RWPE1 (cell line): ENCODE measurements around the gene NNAT.

ENCODE experiments used
- CTCF ChIA-PET: fragments of 350-600 bp; sonication (Branson Sonifier 250); formaldehyde crosslinking; extraction: SDS; loops from one replicate; lab custom pipeline; 2021; lab: Yijun Ruan, JAX
- POLR2A ChIA-PET: fragments of 400-600 bp; formaldehyde crosslinking; extraction: SDS; loops from one replicate; lab custom pipeline; 2020; ENCODE audit warnings: antibody characterized with exemption; ENCODE audit not compliant: low non-redundant PET; lab: Yijun Ruan, JAX
- DNase-seq: peaks from one replicate; pipeline ENCODE4 v3.0.0; 2012; ENCODE audit warnings: low spot score
- H3K27ac ChIP-seq: fragments of 450-650 bp; 2 replicates; pipeline ENCODE4 v1.5.1; 2017
- CTCF ChIP-seq: fragments of 450-650 bp; conservative IDR thresholded peaks from 2 replicates; pipeline ENCODE4 v1.5.1; 2017; ENCODE audit warnings: low read depth, mild to moderate bottlenecking

NNAT gene

GRCh38 chr20:37567331-37567665 is 46.2 kb downstream of the NNAT start:
- TF ChIP-seq CTCF = no peak
- ChIA-PET CTCF (interaction anchor here (0.7 to 1.1 kb wide), 2 partner anchors 114 to 211 kb away, joined by 3 to 4 read pairs; no protein-coding TSS in a partner anchor), POLR2A (no interaction called here)
- no peak overlapping the region for H3K27ac ChIP-seq
- no peak for DNase-seq

- CTCF ChIA-PET = interaction anchor here (0.7 to 1.1 kb wide), 2 partner anchors 113 to 211 kb away, joined by 3 to 4 read pairs; no protein-coding TSS in a partner anchor
- TF ChIP-seq CTCF = no peak
- POLR2A ChIA-PET = no interaction called here
- DNase-seq = peak; percentile 43
- H3K27ac ChIP-seq = no peak overlapping the region
These were observed 46.9 kb downstream of the NNAT start for GRCh38 chr20:37567671-37568588.

- H3K27ac ChIP-seq = no peak overlapping the region
- no peak for DNase-seq
- no peak for TF ChIP-seq CTCF
- ChIA-PET POLR2A (no interaction called here), CTCF (interaction anchor here (0.7 kb wide), 1 partner anchor 812 kb away, joined by 5 read pairs; no protein-coding TSS in a partner anchor)
These were observed 49.4 kb downstream of the NNAT start for GRCh38 chr20:37570419-37570818.

GRCh38 chr20:37571033-37571432 is 50.0 kb downstream of the NNAT start:
- no peak for TF ChIP-seq CTCF
- no peak overlapping the region for H3K27ac ChIP-seq
- CTCF ChIA-PET = interaction anchor here (0.7 to 0.9 kb wide), 2 partner anchors 10 to 813 kb away, joined by 3 to 5 read pairs; no protein-coding TSS in a partner anchor
- POLR2A ChIA-PET = no interaction called here
- DNase-seq = no peak
